ENCODE measurements around the gene AUH.

Gene AUH

DNA sequence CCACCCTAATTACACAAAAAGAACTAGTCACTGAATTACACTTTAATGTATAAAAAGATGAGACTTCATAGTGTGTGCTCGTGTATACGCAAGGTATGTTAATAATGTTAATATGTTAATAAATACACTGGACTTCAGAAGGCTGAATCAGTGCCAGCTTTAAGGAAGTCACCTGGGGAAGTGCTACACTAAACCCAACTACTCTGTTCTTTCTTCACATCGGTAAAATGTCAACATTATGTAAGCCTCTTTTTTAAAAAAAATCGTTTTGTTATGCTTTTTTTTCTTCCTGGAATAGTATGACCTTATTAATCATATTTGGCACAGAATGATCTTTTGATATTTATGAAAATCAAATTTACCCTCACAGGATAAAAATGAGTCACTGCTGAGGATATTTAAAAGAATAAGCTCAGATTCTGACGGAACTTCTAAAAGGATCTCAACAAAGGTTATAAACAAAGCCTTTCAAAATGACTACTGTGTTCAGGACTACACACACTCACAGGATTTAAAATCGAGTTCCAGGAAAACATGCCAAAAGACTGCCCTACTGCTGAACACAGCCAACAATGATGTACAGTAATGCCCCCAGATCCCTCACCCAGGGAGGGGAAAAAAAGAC lies 75.9 kb downstream of the AUH start:
- H3K27me3 ChIP-seq, result no peaks in the 10 kb centered on the region
- H3K4me1 ChIP-seq, result no peaks in the 10 kb centered on the region
- H3K4me3 ChIP-seq, result no peak overlapping the region
- no peak overlapping the region for H3K9ac ChIP-seq
- no peak for TF ChIP-seq Cebpa-rat (IDR thresholded peaks at IDR 0.05)
- H4K20me1 ChIP-seq, result no peaks in the 10 kb centered on the region
- no peak overlapping the region for H3K4me2 ChIP-seq
- peaks cover 18% of the 10 kb centered on the region for H3K36me3 ChIP-seq
- no peak overlapping the region for H3K27ac ChIP-seq
- H3K9me3 ChIP-seq, result peaks cover 7% of the 10 kb centered on the region; the same call in 1 of the 2 replicates

DNA sequence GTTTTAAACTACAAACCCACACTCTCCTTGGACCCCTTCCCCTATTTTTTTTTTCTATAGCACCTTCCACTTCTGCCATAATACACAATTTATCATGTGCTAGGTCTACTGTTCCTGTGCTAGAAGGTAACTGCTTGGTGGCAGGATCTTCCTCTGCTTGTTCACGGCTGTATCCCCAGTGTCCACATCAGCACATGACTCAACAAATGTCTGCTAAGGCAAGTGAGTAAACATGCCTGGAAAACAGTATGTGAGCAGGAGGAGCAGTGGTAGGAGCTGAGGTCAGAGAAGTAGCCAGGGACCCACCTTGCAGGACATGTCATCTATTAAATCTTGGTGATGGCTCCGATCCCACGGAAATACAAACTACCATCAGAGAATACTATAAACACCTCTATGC lies 79.4 kb downstream of the AUH start:
- Histone ChIP-seq H3K4me1 (no peaks in the 10 kb centered on the region), H4K20me1 (no peaks in the 10 kb centered on the region), H3K9me3 (peaks cover 7% of the 10 kb centered on the region; the same call in 1 of the 2 replicates), H3K27me3 (no peaks in the 10 kb centered on the region), H3K4me2 (no peak overlapping the region), H3K36me3 (peaks cover 10% of the 10 kb centered on the region), H3K9ac (no peak overlapping the region), H3K27ac (no peak overlapping the region), H3K4me3 (no peak overlapping the region)
- no peak for TF ChIP-seq Cebpa-rat (IDR thresholded peaks at IDR 0.05)

DNA sequence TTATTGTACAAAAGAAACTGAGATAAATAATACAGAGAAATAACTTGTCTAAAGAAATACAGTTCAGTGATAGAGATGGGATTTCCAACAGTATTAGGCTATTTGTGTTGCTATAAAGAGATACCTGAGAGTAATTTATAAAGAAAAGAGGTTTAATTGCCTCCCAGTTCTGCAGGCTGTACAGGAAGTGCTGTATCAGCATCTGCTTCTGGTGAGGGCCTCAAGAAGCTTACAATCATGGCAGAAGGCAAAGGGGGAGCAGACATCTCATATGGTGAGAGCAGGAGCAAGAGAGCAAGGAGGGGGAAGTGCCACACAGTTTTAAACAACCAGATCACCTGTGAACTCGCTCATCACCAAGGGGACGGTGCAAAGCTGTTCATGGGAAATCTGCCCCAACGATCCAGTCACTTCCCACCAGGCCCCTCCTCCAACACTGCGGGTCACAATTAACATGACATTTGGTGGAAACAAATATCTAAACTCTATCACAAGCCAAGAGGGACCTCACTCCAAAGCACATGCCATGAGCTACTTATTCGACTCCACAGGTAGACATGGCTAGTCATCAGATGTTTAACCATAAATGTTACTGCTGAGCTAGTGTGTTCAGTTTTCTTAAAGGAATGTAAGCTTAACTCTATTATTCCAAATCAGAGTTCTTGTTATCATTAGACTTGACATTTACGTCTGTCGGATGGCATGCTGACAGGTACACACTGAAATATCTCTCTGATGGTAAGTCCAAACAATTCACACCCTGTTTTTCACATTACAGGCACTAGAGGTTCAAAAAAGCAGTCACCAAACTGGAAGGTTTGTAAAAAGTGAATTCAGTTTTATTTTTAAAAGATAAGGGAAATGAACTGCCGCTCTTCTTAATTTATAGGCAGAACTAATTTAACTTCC lies 82.2 kb downstream of the AUH start:
- Histone ChIP-seq H4K20me1 (no peaks in the 10 kb centered on the region), H3K4me2 (no peak overlapping the region)
- TF ChIP-seq Cebpa-rat (IDR thresholded peaks at IDR 0.05), result no peak

DNA sequence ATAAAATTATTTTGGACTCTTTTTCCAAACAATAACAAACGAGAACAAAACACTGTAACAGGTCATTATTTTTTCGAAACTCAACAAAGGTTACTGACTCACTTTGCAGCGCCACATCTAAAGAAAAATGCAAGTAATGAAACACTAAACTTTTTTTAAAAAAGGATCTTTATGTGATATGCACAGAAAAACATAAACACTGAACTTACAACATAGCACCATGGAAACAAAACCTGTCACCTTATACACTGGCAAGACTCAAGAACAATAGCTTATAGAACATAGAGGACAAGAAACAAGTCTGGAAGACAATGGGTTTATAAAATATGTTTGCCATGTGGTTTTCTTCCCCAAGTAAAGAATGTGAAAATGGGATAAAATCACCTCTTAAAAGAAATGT lies 85.2 kb downstream of the AUH start:
- Histone ChIP-seq H3K27me3 (no peaks in the 10 kb centered on the region), H3K4me1 (peaks cover 13% of the 10 kb centered on the region; the same call in 1 of the 2 replicates), H3K4me3 (no peak overlapping the region), H3K36me3 (no peaks in the 10 kb centered on the region), H4K20me1 (no peaks in the 10 kb centered on the region), H3K9ac (no peak overlapping the region), H3K27ac (no peak overlapping the region), H3K4me2 (no peak overlapping the region), H3K9me3 (no peaks in the 10 kb centered on the region)
- no peak for TF ChIP-seq Cebpa-rat (IDR thresholded peaks at IDR 0.05)

More for the DNA sequence above, 82.2 kb downstream of the AUH start:
- H3K4me3 ChIP-seq, result no peak overlapping the region
- H3K9ac ChIP-seq, result no peak overlapping the region
- H3K27me3 ChIP-seq, result no peaks in the 10 kb centered on the region
- H3K36me3 ChIP-seq, result peaks cover 8% of the 10 kb centered on the region
- H3K4me1 ChIP-seq, result peaks cover 13% of the 10 kb centered on the region; the same call in 1 of the 2 replicates
- H3K9me3 ChIP-seq, result peaks cover 4% of the 10 kb centered on the region; the same call in 1 of the 2 replicates
- H3K27ac ChIP-seq, result no peak overlapping the region

DNA sequence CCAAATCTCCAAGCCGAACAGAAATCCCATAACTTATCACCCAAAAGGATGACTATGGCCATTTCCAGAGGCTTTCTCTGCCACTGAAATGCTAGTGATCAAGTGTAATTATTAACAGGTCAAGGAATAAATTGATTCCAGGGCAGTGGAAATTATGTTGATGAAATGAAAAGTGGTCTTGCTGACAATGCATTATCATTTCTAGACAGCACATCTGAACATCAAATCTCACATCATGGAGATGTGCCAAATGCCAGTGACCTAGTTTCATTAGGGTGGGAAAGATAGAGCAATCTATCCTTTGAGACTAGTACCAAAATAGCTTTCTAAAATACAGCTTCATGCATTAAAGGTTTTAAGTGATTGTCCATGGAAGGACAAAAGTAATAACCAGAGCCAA lies 86.1 kb downstream of the AUH start:
- Histone ChIP-seq H3K9me3 (no peaks in the 10 kb centered on the region), H3K4me2 (no peak overlapping the region), H3K36me3 (no peaks in the 10 kb centered on the region), H3K4me1 (peaks cover 13% of the 10 kb centered on the region; the same call in 1 of the 2 replicates), H3K27ac (no peak overlapping the region), H3K4me3 (no peak overlapping the region), H3K9ac (no peak overlapping the region), H3K27me3 (no peaks in the 10 kb centered on the region), H4K20me1 (no peaks in the 10 kb centered on the region)
- no peak for TF ChIP-seq Cebpa-rat (IDR thresholded peaks at IDR 0.05)

DNA sequence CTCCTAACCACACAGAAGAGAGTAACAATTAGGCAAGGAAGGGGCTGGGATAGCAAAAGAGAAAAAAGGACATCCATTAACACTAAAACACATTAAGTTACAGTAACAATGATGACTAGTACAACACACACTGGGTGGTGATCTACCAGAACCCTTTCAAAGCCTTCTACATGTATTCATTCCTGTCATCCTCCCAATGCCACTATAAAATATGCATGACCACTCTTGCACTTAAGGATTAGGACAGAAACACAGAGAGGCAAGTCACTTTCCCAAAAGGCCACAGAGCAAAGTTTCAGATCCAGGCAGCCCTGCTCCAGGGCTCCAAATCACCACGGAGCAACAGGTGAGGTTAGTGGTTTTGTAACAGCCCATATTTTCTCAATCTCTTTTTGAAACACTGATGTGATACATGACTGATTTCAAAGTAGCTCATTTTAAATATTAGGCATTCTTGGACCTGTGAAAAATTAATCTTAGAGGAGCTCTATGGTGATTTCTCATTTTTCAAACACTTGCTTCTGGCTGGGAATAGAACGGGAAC lies 86.7 kb downstream of the AUH start:
- Histone ChIP-seq H3K9ac (no peak overlapping the region), H3K4me1 (peaks cover 13% of the 10 kb centered on the region; the same call in 1 of the 2 replicates), H3K27me3 (no peaks in the 10 kb centered on the region), H3K36me3 (peaks cover 2% of the 10 kb centered on the region; the same call in 1 of the 2 replicates), H4K20me1 (no peaks in the 10 kb centered on the region), H3K9me3 (no peaks in the 10 kb centered on the region), H3K4me3 (no peak overlapping the region), H3K4me2 (no peak overlapping the region), H3K27ac (no peak overlapping the region)
- no peak for TF ChIP-seq Cebpa-rat (IDR thresholded peaks at IDR 0.05)

- TF ChIP-seq Cebpa-rat (IDR thresholded peaks at IDR 0.05), result no peak
- no peak overlapping the region for H3K4me2 ChIP-seq
- H3K27ac ChIP-seq, result no peak overlapping the region
Observed at GRCh38 chr9:91273853-91274552, 87.7 kb downstream of the AUH start.

GRCh38 chr9:91271156-91271555 lies 90.6 kb downstream of the AUH start:
- no peak for TF ChIP-seq Cebpa-rat (IDR thresholded peaks at IDR 0.05)
- H3K9me3 ChIP-seq, result no peaks in the 10 kb centered on the region

More at GRCh38 chr9:91273853-91274552, 87.7 kb downstream of the AUH start:
- Histone ChIP-seq H3K9me3 (no peaks in the 10 kb centered on the region), H3K4me3 (no peak overlapping the region), H3K4me1 (peaks cover 13% of the 10 kb centered on the region; the same call in 1 of the 2 replicates), H4K20me1 (no peaks in the 10 kb centered on the region), H3K9ac (no peak overlapping the region), H3K36me3 (peaks cover 4% of the 10 kb centered on the region; the same call in 1 of the 2 replicates), H3K27me3 (no peaks in the 10 kb centered on the region)

GRCh38 chr9:91269907-91270491 lies 91.7 kb downstream of the AUH start:
- Histone ChIP-seq H3K27me3 (no peaks in the 10 kb centered on the region), H4K20me1 (no peaks in the 10 kb centered on the region), H3K4me1 (peaks cover under 1% of the 10 kb centered on the region; the same call in 1 of the 2 replicates), H3K9me3 (no peaks in the 10 kb centered on the region), H3K4me3 (no peak overlapping the region), H3K36me3 (peaks cover 9% of the 10 kb centered on the region; the same call in 1 of the 2 replicates), H3K4me2 (no peak overlapping the region), H3K9ac (no peak overlapping the region), H3K27ac (no peak overlapping the region)
- no peak for TF ChIP-seq Cebpa-rat (IDR thresholded peaks at IDR 0.05)

More at GRCh38 chr9:91271156-91271555, 90.6 kb downstream of the AUH start:
- H3K27me3 ChIP-seq, result no peaks in the 10 kb centered on the region
- H3K27ac ChIP-seq, result no peak overlapping the region
- H3K9ac ChIP-seq, result no peak overlapping the region
- H3K4me3 ChIP-seq, result no peak overlapping the region
- H3K4me1 ChIP-seq, result peaks cover 12% of the 10 kb centered on the region; the same call in 1 of the 2 replicates
- no peak overlapping the region for H3K4me2 ChIP-seq
- H4K20me1 ChIP-seq, result no peaks in the 10 kb centered on the region
- peaks cover 9% of the 10 kb centered on the region; the same call in 1 of the 2 replicates for H3K36me3 ChIP-seq
